HL-60/S4 treated with phorbol 12-myristate 13-acetate at 8.2 ng/mL for 4 days and 3 days (cell line): ENCODE results near the gene NOXA1.
"Not testable (repeated sequence)": the region's sequence is repeated elsewhere in the genome, so short reads cannot be mapped to it uniquely, and the experiment has no call there.

Experiments
- in situ Hi-C: fragments of 300-500 bp; cut with MboI; formaldehyde crosslinking; loops from 2 replicates; pipeline ENCODE4 v1.15.0; 2022; ENCODE audit warnings: low sequenced_read_pairs

NOXA1 gene

GRCh38 chr9:137404961-137405567 is 18.1 kb upstream of the NOXA1 start:
- in situ Hi-C loops, result loop anchor here (10.0 kb wide), 1 partner anchor 110 kb away; no protein-coding TSS in a partner anchor

DNA sequence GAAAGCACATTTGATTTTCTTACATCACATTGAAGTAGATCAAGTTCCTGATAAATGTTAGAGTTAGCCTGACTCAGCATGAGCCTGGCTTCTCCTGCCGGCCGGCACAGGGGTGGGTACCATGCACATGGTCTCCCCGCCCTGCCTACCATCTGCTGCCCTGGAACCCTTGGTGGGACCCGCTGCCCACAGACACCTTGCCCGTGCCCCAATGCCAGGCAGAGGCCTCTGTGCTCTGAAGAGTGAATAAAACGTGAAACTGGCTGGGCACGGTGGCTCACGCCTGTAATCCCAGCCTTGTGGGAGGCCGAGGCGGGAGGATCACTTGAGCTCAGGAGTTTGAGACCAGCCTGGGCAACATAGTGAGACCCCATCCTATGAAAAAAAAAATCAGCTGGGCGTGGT is 17.5 kb upstream of the NOXA1 start:
- in situ Hi-C loops, result loop anchor here (10.0 kb wide), 1 partner anchor 111 kb away; no protein-coding TSS in a partner anchor

- in situ Hi-C loops, result loop anchor here (10.0 kb wide), 1 partner anchor 111 kb away; no protein-coding TSS in a partner anchor
Measured at GRCh38 chr9:137406085-137406760, 17.0 kb upstream of the NOXA1 start.

DNA sequence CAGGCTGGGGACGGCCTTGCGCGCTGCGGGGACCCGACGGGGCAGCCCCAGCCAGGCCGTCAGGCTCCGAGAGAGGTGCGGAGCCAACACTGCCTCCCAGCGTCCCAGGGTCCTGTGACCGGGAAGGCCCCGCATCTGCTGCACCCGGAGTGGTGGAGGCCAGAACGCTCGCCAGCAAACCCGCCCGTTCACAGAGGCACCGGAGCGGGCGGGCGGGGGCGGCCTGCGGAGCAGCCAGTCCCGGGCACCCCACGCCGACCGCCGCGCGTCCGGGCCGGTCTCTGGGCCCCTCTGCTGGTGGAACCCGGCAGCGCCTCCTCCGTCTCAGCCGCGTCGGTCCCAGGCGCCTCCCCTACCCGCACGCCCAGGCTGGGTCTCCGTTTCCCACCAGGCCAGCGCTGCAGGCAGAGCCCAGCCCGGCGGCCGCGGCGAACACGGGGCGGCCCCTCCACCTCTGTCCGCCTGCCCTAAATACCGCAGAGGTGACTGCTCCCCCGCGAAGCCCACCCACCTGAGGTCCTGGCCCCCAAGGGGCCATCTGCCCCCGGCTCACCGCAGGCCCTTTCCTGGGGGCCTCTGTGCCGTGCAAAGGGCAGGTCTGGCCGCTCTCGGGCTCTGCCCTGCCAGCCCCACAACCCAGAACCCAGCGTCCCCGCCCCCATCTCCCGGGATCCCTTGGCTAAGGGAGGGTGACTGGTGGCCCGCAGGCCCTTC is 16.2 kb upstream of the NOXA1 start:
- in situ Hi-C loops, result loop anchor here (10.0 kb wide), 1 partner anchor 112 kb away; no protein-coding TSS in a partner anchor

GRCh38 chr9:137407590-137408300 is 15.4 kb upstream of the NOXA1 start:
- in situ Hi-C loops, result loop anchor here (10.0 kb wide), 1 partner anchor 113 kb away; no protein-coding TSS in a partner anchor

DNA sequence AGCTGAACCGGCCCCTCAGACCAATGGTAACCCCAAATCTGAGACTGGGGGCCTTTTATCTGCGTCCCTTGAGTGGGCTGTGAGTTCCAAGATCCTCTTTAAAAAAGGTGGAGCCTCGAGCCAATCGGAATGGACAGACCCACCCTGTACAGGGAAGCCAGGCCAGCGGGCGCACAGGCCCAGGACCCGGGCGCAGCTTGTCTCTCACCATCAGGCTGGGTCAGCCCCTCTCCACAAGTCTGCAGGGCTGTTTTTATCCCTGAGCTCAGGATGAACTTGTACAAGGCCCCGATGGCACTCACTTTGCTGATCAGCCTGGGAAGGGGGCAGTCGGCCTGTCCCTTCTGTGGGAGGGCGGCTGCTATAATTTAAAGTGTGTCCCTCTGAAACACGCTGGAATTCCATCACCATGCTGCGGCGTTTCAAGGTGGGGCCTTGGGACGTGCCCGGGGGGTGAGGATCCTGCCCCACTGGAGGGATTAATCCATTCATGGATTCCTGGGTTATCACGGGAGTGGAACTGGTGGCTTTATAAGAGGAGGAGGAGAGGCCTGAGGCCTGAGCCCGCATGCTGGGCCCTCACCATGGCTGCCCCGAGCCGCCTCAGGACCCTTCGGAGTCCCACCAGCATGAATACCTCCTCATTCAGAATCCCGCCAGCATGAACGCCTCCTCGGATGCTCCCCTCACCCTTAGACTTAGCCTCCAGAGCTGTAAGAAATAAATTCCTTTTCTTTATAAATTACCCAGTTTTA is 14.4 kb upstream of the NOXA1 start:
- in situ Hi-C loops, result loop anchor here (10.0 kb wide), 1 partner anchor 114 kb away; no protein-coding TSS in a partner anchor

DNA sequence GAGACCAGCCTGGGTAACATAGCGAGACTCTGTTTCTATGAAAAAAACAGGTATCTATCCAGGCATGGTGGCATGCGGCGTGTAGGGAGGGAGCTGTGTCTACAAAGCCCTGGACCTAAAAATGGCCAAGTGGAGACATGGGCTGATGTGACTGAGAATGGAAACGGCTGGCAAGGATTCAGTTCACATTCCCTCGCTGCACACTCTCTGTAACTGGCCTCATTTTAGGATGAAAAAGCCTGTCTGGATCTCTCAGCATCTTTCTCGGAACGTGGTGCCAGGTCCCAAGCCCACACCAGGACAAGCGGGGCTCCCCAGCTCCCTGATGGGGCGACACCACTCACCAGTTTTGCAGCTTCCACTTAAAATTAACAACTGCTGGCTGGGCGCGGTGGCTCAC is 13.7 kb upstream of the NOXA1 start:
- in situ Hi-C loops, result loop anchor here (10.0 kb wide), 1 partner anchor 115 kb away; no protein-coding TSS in a partner anchor

DNA sequence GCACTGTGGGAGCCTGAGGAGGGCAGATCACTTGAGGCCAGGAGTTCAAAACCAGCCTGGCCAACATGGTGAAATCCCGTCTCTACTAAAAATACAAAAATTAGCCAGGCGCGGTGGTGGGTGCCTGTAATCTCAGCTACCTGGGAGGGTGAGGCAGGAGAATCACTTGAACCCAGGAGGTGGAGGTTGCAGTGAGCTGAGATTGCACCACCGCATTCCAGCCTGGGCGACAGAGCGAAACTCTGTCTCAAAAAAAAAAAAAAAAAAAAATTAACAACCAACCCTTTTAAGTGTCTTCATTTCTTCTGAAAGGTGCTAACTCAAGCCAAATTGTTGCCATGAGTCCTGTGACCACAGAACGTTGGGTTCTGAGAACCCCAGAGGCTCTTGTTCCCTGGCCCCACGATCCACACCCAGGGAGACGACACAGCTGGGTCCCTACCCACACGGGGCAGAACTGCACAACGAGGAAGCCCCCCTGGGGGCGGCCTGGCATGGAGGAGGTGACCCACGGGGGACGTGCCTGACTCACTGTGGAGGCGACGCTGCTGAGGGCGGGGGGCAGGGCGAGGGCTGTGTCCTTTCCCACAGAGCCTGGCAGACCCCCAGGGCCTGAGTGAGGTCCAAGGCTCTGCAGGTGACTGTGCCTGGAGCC is 12.8 kb upstream of the NOXA1 start:
- in situ Hi-C loops, result not testable (repeated sequence)

DNA sequence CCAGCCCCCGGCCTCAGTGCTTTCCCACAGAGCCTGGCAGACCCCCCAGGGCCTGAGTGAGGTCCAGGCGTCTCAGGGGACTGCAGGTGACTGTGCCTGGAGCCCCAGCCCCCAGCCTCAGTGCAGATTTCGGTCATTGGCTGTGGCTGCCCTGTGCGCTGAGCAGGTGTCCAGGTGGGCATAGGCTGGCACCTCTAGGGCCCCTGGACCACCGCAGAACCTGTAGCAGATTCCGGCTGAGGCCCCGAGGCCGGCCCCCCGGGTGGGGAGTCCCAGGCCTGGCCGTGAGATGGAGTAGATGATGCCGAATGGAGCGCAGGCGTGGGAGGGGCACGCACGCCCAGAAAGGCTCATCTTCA is 12.3 kb upstream of the NOXA1 start:
- in situ Hi-C loops, result no loop called here

DNA sequence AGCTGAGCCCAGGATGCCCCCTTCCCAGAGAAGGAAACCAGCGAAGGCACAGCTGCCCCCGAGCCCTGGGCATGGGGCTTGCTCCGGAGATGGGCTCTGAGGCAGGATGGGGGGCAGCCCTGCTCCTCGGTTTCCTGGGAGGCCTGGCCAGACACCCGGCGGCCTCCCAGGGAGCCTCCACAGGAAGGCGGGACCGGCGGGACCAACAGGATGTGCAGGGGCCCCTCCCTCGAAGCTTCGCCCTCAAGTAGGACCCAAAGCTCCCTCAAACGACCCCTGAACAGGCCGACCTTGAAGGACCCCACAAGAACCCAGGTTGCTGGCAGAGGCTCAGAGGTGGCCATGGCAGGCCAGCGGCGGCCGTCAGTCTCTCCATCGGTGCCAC is 11.9 kb upstream of the NOXA1 start:
- in situ Hi-C loops, result no loop called here

DNA sequence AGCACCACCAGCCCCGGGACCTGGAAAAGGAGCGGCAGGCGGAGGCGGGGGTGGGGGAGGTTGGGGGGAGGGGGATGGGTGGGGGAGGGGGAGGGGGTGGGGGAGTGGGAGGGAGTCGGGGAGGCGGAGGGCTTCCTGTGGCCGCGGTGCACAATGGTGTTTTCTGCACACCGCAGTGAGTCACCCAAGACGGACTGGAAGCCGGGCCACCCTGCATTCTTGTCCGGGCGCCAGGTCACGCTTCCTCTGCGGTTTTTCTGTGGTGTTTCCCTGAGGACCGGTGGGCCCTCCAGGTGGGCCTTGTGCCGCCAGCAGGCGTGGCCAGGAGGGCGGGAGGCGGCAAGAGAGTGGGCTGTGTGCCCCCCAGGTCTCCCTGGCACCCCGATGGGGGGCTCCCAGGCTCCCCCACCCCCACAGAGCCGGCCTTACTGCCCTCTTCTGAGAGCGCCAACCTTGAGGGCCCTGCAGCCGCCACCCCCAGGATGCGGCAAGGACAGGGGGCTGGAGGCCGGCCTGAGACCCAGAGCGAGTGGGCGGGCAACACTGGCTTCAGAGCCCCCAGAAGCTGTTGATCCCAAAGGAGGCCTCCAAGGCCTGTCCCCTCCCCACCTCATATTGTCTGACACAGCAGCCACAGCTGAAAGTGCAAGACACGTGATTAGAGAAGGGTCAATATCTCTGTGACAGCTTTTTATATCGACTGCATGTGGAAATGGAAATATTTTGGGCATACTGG is 11.4 kb upstream of the NOXA1 start:
- in situ Hi-C loops, result no loop called here

DNA sequence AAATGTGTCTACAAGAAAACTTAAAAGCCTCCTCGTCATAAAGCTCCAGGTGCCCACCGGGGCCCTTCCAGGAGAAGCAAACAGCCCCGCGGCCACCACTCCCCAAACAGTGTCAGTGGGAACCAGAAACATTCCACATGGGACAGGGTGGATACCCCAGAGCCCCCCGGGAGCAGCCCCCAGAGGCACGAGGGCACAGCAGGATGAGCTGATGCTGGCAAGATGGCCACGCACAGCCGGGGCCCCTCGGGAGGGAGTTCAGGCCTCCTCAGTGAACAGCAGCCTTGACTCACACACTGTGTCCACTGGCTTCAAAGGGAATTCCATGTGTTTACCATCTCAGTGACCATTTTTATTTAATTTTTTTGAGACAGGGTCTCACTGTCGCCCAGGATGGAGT is 10.8 kb upstream of the NOXA1 start:
- in situ Hi-C loops, result no loop called here

DNA sequence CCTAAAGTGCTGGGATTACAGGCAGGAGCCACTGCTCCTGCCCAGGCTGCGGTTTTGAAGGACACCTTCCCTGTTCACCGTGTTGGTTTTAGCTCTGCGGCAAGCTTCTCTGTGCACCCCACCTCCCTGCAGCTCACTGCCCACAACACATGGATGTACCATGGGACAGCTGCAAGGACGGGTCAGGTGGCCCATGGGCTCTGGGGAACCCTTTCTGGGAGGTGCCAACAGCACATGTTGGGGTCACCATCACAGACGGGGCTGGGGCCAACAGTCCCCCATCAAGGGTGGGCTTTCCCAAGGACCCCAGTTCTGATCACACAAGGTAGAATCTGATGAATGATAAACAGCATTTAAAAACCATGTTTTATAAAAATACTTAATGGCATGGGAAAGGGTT is 7.7 kb upstream of the NOXA1 start:
- in situ Hi-C loops, result no loop called here

- in situ Hi-C loops, result no loop called here
Measured at GRCh38 chr9:137416006-137416562, 7.1 kb upstream of the NOXA1 start.

- in situ Hi-C loops, result no loop called here
Measured at GRCh38 chr9:137416563-137417151, 6.5 kb upstream of the NOXA1 start.

DNA sequence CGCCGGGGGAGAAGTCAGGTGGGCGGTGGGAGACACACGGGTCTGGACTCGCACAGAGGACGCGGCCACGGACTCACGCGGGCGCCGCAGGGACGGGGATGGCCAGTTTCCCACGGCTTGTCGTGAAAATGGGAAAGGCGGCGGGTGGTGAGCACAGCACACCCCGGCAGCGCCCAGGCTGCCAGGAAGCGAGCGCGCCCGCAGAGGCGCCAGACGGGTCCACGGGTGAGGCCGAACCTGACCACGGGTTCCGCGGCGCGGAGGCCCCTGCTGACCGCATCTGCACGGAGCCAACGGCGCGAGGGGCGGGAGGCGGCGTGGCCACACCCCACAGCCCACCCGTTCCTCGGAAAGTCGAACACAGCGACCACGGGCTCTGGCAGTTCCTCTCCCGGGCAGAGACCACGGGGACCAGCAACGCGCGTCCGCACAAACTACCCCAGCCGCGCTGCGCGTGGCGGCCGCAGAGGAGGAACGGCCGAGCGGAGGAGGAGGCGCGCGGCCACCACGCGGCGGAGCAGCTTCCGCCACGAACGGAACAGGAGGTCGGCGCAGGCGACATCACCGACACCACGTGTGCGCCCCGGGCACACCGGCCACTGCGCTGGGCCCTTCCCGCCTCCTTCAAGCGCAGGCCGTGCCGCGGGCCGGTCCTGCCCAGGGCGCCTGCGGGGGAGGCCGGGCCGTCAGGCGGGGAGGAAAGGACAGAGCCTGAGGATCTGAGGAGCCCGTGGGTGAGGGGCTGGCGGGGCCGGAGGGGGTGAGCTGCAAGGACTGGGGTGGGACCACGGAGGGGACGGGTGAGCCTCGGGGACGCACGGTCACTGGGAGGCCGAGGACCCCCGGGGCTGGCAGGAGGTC is 5.8 kb upstream of the NOXA1 start:
- in situ Hi-C loops, result no loop called here

DNA sequence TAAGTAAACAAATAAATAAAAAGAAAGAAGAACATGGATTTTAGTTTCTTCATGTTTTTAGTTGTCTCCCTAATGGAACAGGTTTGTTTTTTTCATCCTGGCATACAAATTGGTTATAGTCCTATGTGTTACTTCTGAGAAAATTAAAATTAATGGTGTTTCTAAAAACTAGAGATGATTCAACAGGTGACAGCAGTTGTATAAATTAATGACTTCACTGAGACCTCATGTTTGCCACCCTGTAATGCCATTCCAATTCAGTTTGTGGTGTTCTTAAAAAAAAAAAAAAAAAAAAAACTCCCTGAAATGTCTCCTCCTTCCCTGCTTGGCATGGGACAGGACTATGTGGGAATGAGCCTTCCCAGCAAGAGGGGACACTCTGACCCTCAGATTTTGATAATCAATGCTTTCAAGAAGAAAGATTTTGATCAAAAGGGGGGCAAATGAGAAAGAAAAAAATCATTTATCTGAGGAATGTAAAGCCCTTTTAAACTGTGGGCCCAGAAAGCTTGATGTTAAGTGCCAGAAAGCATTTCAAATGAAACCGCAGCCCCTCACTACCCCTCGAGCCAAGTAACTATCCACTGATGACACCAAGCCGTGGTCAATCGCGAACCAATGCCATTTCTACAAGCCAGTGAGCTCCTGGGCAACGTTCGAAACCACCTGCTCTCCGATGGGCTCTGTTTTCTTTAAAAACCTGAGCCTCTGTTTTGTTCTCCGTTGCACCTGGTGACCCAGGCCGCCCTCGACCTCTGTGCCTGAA is 1.2 kb upstream of the NOXA1 start:
- in situ Hi-C loops, result no loop called here
